GM18951 (cell line): ENCODE results near the gene KCTD21.

Experiments used
- POLR2A ChIP-seq: IDR thresholded peaks from 4 replicates; pipeline ENCODE4 v1.6.1; 2011; ENCODE audit warnings: mild to moderate bottlenecking; ENCODE audit not compliant: insufficient read length, insufficient read depth; ENCODE audit errors: extremely low read depth
- in situ Hi-C: fragments of 300-500 bp; cut with MboI; formaldehyde crosslinking; loops from one replicate; pipeline ENCODE4 v1.12.0; 2022; ENCODE audit warnings: low sequenced_read_pairs, mixed read lengths, inconsistent platforms; ENCODE audit not compliant: unreplicated experiment

Gene KCTD21

DNA sequence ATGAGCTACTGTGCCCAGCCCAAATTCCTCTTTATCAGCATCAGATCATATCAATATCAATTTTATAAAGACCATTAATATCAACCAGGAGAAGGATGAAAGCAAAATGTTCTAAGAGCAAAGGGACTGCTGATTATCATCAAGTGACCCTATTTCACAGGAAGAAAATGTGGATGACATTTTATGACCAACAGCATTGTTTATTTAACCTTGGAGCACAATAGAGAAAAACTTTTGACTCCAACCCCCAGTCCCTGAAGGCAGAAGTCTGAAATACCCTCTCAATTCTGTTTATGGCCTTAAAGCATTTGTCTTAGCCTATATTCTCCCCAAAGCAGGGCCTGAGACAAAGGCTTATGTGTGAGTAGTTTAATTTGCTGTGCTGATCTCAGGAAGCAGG is 37.7 kb downstream of the KCTD21 start:
- no peak for TF ChIP-seq POLR2A
- in situ Hi-C loops = no loop called here

DNA sequence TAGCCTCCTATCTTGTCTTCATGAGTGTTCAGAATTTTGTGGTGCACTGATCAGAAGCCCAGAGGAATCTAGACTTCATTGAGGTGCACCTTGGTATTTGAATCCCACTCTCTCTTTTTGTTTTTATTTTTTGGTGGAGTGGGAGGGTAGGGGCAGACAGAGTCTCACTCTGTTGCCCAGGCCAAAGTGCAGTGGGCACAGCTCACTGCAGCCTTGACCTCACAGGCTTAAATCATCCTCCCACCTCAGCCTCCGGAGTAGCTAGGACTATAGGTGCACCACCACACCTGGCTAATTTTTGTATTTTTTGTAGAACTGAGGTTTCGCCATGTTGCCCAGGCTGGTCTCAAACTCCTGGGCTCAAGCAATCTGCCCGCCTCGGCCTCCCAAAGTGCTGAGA is 38.1 kb downstream of the KCTD21 start:
- TF ChIP-seq POLR2A = no peak

DNA sequence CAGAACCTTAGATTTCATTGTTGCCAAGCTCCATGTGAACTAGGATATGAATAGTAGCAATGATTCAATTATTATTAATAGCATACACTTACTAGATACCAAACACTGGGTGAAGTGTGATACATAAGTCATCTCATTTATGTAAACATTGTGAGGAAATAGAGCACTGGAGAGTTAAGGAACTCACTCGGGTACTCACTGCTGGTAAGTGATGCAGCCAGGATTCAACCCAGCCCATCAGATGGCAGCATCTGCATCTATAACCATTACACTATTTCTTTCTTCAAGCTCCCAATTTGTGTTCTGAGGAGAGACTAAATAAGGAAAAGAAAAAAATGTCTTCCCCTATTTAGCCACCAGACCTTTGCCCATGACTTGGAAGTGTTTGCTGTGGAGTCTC is 38.8 kb downstream of the KCTD21 start:
- in situ Hi-C loops = no loop called here
- TF ChIP-seq POLR2A = no peak

More for the DNA sequence above, 38.1 kb downstream of the KCTD21 start:
- in situ Hi-C loops = no loop called here

DNA sequence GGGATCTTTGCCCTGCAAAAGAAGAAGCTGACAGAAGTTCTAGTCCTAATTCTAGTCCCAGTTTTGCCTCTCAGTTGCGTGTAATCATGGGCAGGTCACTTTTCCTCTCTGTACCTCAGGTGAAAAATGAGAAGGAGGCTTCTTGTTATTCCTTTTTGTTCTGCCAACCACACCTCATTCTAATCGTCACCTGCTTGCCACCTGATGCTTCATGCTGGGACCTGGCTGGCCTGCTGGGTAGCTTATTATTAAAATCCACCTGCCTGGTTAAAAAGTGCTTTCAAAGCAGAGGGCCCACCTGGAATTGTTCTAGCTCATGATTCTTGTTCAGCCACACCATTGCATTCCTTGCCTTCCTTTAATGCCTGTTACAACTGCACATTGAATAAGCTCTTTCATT is 40.6 kb downstream of the KCTD21 start:
- in situ Hi-C loops = no loop called here
- no peak for TF ChIP-seq POLR2A

DNA sequence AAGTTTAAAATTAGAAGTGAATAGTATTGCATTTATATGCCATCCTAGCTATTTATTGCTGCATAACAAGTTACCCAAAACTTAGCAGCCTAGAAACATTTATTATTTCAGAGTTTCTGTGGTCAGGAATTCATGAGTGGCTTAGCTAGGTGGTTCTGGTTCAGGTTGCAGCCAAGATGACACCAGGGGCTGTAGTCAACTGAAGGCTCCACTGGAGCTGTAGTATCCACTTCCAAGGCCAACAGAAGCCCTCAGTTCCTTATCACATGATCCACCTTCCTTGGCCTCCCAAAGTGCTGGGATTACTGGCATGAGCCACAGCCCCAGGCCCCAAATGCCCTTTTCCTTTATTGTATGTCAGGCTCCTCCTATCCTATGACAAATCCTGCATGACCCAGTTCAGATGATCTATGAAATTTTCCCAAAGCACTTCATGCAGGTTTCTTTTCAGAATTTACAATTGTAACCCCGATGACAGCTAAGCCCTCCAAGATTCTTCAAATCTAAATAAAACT is 42.9 kb downstream of the KCTD21 start:
- in situ Hi-C loops = no loop called here
- no peak for TF ChIP-seq POLR2A

DNA sequence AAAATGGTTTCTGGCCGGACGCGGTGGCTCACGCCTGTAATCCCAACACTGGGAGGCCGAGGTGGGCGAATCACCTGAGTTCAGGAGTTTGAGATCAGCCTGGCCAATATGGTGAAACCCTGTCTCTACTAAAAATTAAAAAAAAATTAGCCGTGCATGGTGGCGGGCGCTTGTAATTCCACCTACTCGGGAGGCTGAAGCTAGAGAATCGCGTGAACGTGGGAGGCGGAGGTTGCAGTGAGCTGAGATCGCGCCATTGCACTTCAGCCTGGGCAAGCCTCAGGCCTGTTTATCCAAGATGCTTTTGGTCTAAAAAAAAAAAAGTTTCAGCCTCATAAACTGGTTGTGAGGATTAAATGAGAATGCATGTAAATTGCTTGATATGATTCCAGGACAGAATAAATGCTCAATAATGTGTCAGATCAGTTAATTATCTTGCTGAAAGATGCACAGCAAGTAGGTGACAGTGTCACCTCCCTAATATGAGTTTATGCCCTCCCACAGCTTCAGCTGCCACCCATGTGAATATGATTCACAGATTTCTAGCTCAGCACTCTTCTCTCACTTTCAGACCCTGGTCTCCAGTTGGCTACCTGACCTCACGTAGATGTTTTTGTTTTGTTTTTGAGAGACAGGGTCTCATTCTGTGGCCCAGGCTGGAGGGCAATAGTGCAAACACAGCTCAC is 47.9 kb downstream of the KCTD21 start:
- in situ Hi-C loops = no loop called here
- no peak for TF ChIP-seq POLR2A

DNA sequence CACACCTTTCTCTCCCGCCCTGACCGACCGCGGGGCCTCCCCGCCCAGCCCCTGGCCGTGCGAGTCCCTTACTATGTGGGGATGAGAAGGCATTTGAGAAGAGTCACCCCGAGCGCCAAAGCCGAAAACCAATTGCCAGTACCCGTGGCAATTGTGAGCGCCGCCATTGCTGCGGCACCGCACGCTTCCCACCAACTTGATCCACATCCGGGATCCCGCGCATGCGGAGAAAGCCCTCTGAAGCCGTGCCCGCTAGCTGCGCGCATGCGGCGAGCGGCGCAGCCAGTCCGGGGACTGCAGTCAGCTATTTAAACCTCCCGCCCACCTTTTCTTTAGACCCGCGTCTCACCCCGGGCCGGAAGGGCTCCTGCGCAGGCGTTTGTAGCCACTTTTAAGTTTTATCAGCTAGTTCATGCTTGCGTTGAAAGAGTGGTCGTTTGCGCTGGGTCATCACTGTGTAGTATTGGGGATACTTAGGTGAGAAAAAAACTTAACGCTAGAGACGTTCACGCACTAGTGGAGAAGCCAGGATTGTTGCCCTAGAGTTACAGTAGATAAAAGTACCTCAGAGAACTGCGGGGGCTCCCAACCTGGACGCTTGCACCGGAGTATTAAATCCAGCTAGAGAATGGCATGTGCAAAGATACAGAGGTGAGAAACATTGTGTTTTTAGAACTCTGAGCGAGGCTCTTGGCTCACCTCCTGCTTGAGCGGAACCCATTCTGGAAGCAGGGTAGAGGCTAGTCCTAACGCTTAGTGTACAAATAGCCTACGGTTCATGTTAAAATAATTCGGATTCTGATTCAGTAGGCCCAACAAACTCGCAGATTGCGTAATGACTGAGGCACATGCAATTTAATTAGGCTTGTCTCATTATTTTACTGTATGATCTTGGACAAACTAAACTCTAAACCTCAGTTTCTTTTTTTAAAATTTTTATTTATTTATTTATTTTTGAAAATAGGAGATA is 48.7 kb downstream of the KCTD21 start, which contains the start of gene ALG8:
Gene ALG8, minus strand, starts transcription at position 205 of the 970 bp plus-strand sequence. Its CDS starts 38 bp downstream, at position 167.
- in situ Hi-C loops = no loop called here
- peak; percentile 91 for TF ChIP-seq POLR2A

DNA sequence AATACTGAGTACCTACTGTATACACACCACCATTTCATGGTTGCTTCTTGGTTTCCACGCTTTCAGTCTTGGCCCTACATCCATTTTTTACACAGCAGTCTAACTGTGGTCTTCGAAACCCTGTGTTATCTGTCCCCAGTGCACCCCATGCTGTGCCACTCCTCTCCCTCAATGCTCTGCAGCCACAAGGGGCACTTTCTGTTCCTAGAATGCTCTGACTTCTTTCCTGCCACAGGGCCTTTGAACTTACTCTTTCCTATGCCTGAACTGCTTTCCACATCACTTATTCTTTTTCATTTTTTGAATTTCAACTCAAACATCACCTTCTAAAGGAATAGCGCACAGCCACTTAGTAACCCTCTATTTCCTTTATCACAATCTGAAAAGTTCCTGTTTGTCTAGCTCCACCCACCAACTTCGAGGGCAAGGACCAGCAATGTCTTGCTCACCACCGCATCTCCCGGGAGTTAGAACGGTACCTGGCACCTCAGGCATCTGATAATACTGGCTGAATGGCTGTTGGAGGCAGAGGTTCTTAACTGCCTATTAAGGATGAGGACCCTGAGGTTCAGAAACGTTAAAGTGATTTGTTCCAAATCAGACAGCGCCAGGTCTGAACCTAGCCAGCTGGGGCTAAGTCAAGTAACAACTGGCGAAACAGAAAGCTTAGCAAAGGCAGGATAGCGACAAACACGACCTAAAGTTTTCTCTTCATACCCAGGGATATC is 49.6 kb downstream of the KCTD21 start:
- in situ Hi-C loops = no loop called here
- TF ChIP-seq POLR2A = no peak

DNA sequence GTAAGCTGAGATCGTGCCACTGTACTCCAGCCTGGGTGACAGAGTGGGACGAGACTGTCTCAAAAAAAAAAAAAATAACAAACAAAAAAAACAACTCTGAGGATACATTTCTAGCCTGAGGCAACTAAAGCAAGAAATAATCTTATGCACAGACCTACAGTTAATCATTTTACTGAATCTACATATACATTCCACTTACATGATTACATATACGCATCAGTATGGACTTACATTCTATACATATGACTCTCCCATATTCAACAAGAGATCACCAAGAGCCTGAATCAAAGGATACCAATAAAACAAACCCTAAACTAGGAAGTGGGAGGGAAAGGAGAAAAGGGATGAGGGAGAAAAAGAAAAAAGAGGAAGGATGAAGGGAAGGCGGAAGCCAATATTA is 50.1 kb downstream of the KCTD21 start:
- in situ Hi-C loops = no loop called here
- no peak for TF ChIP-seq POLR2A

DNA sequence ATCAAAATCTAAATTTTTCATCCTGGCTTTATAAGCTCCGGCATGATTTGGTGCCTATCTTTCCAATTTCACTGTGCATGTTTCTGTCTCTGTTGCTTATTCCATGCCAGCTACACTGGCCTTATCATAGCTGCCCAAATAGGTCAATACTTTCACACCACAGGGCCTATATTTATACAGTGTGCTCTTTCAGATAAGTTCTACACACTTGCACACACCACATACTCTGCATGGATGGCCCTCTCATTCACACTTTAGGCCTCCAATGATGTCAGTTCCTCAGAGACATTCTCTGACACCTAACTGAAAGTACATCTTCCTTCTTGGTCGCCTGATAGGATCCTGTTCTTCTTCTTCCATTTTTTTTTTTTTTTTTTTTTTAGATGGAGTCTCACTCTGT is 56.0 kb downstream of the KCTD21 start:
- TF ChIP-seq POLR2A = no peak
- in situ Hi-C loops = no loop called here

DNA sequence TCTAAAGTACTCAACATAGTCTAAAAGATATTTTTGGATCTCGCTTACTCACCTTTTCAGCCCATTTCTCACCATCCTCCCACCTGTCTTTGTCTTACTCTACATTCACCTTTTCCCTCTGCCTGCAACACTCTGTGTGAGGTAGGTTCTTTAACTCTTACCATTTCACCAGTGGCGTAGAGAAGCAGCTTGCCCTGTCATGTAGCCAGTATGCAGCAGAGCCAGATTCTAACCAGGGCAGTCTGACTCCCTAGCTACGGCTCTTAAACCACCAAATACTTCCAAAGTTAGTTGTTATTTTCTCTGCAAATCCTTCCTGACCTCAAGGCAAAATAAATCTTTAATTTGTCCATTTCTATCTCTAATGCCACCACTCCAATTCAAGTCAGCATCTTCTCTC is 56.5 kb downstream of the KCTD21 start:
- in situ Hi-C loops = no loop called here
- no peak for TF ChIP-seq POLR2A

DNA sequence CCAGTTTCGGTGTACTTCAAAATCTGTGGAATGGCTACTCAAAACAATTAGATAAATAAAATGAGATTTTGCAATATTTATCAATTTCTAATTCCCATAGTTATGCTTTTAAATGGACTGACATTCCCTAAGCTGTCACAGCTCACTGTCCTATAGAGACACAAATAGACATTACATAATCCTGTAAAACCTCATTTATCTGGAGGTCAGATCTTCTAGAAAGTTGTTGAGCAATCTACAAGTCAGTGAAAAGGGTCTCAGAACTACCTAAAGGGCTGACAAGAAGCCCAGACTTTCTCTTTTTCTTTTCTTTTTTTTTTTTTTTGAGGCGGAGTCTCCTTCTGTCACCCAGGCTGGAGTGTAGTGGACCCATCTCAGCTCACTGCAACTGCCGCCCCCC is 61.0 kb downstream of the KCTD21 start:
- in situ Hi-C loops = no loop called here

More for the DNA sequence above, 61.0 kb downstream of the KCTD21 start:
- TF ChIP-seq POLR2A = no peak
